IPS DF 6.9 (cell line): ENCODE measurements around the gene PPP1R12C.
A peak's percentile ranks its signal among the peaks of the same experiment; 100 is the strongest.

Experiments used
- DNase-seq: peaks from one replicate; pipeline ENCODE4 v3.0.0-alpha.2; 2013; ENCODE audit warnings: low read depth, low spot score
- H3K27ac ChIP-seq: one replicate; pipeline ENCODE4 v1.5.1; 2013; ENCODE audit warnings: low read length, control low read depth
- H3K27me3 ChIP-seq: 2 replicates; pipeline ENCODE4 v1.6.1; 2013; ENCODE audit warnings: mild to moderate bottlenecking, low read length; ENCODE audit not compliant: control insufficient read depth, insufficient read depth
- H3K36me3 ChIP-seq: 2 replicates; pipeline ENCODE4 v1.6.1; 2013; ENCODE audit warnings: low read length; ENCODE audit not compliant: control insufficient read depth, insufficient read depth
- H3K4me1 ChIP-seq: 2 replicates; pipeline ENCODE4 v1.6.1; 2013; ENCODE audit warnings: low read length; ENCODE audit not compliant: control insufficient read depth, insufficient read depth
- H3K4me3 ChIP-seq: 2 replicates; pipeline ENCODE4 v1.5.1; 2013; ENCODE audit warnings: mild to moderate bottlenecking, low read length
- H3K9me3 ChIP-seq: 2 replicates; pipeline ENCODE4 v1.6.1; 2013; ENCODE audit warnings: low read length, inconsistent platforms; ENCODE audit not compliant: control insufficient read depth, insufficient read depth
- WGBS: extraction: QIAGEN DNeasy Blood & Tissue Kit; methylation state at CpG from one replicate; pipeline ENCODE4 v1.1.7; 2013; ENCODE audit warnings: mixed read lengths, missing lambda C conversion rate; ENCODE audit not compliant: insufficient read length, insufficient coverage; 5-methylcytosine and 5-hydroxymethylcytosine counted together

The PPP1R12C gene

DNA sequence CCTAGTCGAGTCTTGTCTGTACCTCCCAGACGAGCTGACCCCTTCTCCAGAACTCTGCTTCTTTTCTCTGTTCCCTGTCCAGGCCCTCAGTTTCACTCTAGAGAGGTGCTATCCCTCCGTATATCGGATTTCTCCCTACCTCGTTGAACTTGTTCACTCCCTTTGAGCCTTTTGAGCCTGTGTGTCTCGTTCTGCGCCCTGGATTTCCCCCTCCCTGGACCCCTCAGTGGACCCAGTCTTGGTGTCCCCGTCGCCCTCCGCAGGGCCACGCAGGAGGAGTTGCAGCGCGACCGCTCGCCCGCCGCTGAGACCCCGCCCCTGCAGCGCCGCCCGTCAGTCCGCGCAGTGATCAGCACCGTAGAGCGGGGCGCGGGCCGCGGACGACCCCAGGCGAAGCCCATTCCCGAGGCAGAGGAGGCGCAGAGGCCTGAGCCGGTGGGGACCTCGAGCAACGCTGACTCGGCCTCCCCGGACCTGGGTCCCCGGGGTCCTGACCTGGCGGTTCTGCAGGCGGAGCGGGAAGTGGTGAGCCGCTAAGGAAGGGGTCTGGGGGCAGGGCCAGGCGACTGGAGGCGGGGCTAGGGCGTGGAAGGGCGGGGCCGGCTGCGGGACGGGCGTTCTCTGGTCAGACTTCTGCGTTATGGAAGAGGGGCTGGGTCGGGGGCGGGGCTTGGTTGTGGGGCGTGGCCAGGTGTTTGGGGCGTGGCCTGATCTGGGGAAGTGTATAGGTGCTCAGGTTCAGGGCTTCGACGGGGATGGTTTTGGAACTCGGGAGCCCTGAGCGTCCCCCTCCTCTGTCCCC is 36.3 kb downstream of the PPP1R12C start:
- Histone ChIP-seq H3K9me3 (no peaks in the 10 kb centered on the region), H3K4me1 (peaks cover 8% of the 10 kb centered on the region), H3K4me3 (peak overlapping the region; percentile 66), H3K27me3 (peaks cover 5% of the 10 kb centered on the region), H3K27ac (no peak overlapping the region), H3K36me3 (no peaks in the 10 kb centered on the region)
- no peak for DNase-seq
- WGBS = no CpG with 5 or more reads among the region's 60 CpGs

GRCh38 chr19:55080121-55080967 is 37.1 kb downstream of the PPP1R12C start:
- DNase-seq = no peak

GRCh38 chr19:55079400-55080038 is 37.9 kb downstream of the PPP1R12C start:
- no CpG with 5 or more reads among the region's 19 CpGs for WGBS
- no peak overlapping the region; the same call in 1 of the 2 replicates for H3K4me3 ChIP-seq
- H3K27ac ChIP-seq = no peak overlapping the region
- no peaks in the 10 kb centered on the region for H3K36me3 ChIP-seq
- H3K27me3 ChIP-seq = no peaks in the 10 kb centered on the region
- H3K4me1 ChIP-seq = peaks cover 6% of the 10 kb centered on the region
- no peaks in the 10 kb centered on the region for H3K9me3 ChIP-seq
- DNase-seq = no peak

More at GRCh38 chr19:55080121-55080967, 37.1 kb downstream of the PPP1R12C start:
- Histone ChIP-seq H3K27me3 (no peaks in the 10 kb centered on the region), H3K27ac (no peak overlapping the region), H3K9me3 (no peaks in the 10 kb centered on the region), H3K36me3 (no peaks in the 10 kb centered on the region), H3K4me1 (peaks cover 5% of the 10 kb centered on the region), H3K4me3 (peak overlapping the region; percentile 66; the same call in 1 of the 2 replicates)
- no CpG with 5 or more reads among the region's 55 CpGs for WGBS

DNA sequence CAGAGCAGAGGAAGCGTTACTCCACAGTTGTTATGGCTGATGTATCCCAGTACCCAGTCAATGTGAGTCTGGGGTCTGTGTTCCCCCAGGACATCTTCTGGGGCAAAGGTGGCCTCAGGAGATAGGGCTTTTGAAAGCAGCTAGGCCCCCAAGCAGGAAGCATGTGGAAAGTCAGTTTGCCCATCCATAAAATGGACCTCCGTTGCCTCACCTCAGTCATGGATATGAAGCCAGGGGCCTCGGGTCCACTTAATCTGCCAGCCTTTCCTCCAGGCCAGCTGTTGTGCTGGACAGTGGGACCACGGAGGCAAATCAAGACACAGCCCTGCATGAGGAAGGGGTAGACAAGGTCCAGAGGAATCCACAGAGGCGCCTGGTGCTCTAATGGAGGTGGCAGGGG is 38.4 kb downstream of the PPP1R12C start:
- Histone ChIP-seq H3K27ac (no peak overlapping the region), H3K4me1 (peaks cover 6% of the 10 kb centered on the region), H3K27me3 (no peaks in the 10 kb centered on the region), H3K9me3 (no peaks in the 10 kb centered on the region), H3K4me3 (no peak overlapping the region), H3K36me3 (no peaks in the 10 kb centered on the region)
- DNase-seq = no peak
- WGBS = no CpG with 5 or more reads among the region's 5 CpGs

GRCh38 chr19:55077106-55077505 is 40.3 kb downstream of the PPP1R12C start:
- no peak overlapping the region for H3K27ac ChIP-seq
- no peaks in the 10 kb centered on the region for H3K9me3 ChIP-seq
- no peak overlapping the region for H3K4me3 ChIP-seq
- no peak for DNase-seq
- no peaks in the 10 kb centered on the region for H3K27me3 ChIP-seq
- H3K36me3 ChIP-seq = no peaks in the 10 kb centered on the region
- WGBS = no CpG with 5 or more reads among the region's 2 CpGs
- peaks cover 6% of the 10 kb centered on the region for H3K4me1 ChIP-seq

DNA sequence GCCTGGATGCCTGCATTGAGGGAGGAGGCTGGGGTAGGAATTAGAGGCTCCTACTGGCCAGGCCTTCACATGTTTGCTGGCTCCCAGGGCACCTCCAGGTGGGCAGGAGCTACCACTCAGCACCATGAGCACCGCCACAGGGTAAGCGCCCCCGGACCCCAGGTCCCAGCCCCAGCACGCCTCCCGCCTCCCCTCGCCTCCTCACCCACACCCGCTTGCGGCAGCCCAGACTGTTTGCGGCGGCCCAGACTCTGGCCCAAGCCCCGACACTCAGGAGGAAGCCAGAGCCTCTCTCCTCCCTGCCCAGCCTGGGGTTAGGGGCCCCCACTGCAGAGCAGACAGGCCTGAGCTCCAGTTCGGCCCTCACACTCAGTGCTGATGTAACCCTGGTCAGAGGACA is 41.1 kb downstream of the PPP1R12C start:
- no peak for DNase-seq
- Histone ChIP-seq H3K4me3 (no peak overlapping the region), H3K9me3 (no peaks in the 10 kb centered on the region), H3K27me3 (no peaks in the 10 kb centered on the region), H3K4me1 (peaks cover 6% of the 10 kb centered on the region), H3K27ac (no peak overlapping the region), H3K36me3 (no peaks in the 10 kb centered on the region)
- WGBS = no CpG with 5 or more reads among the region's 12 CpGs

GRCh38 chr19:55075371-55075998 is 42.0 kb downstream of the PPP1R12C start, which contains the start of gene EPS8L1:
Gene EPS8L1 (plus strand): TSS chr19:55075869. CDS start chr19:55076445, 576 bp downstream.
- H3K4me1 ChIP-seq = peaks cover 6% of the 10 kb centered on the region
- no peaks in the 10 kb centered on the region for H3K27me3 ChIP-seq
- no peaks in the 10 kb centered on the region for H3K36me3 ChIP-seq
- no peak within 1 kb of the TSS for H3K4me3 ChIP-seq
- no peaks in the 10 kb centered on the region for H3K9me3 ChIP-seq
- no peak for DNase-seq
- H3K27ac ChIP-seq = no peak within 1 kb of the TSS
- WGBS = no CpG with 5 or more reads among the region's 18 CpGs

- H3K27ac ChIP-seq = no peak overlapping the region
- DNase-seq = no peak
- WGBS = no CpG with 5 or more reads among the region's 8 CpGs
Observed at GRCh38 chr19:55071913-55072312, 45.5 kb downstream of the PPP1R12C start.

GRCh38 chr19:55071129-55071502 is 46.3 kb downstream of the PPP1R12C start:
- Histone ChIP-seq H3K4me3 (no peak overlapping the region), H3K9me3 (no peaks in the 10 kb centered on the region), H3K36me3 (no peaks in the 10 kb centered on the region), H3K27me3 (peaks cover 6% of the 10 kb centered on the region), H3K4me1 (peaks cover 2% of the 10 kb centered on the region; the same call in 1 of the 2 replicates), H3K27ac (no peak overlapping the region)
- DNase-seq = no peak
- WGBS = no CpG with 5 or more reads among the region's 8 CpGs

More at GRCh38 chr19:55071913-55072312, 45.5 kb downstream of the PPP1R12C start:
- Histone ChIP-seq H3K4me3 (no peak overlapping the region), H3K9me3 (no peaks in the 10 kb centered on the region), H3K36me3 (no peaks in the 10 kb centered on the region), H3K4me1 (peaks cover 5% of the 10 kb centered on the region; the same call in 1 of the 2 replicates), H3K27me3 (peaks cover 6% of the 10 kb centered on the region)
